ENCODE data around the gene RCAN3. TPM values are rescaled to one million over a fixed set of nuclear protein-coding genes. Genes with fewer than 3 reads are reported as not detected.
"Not testable (repeated sequence)": the region's sequence is repeated elsewhere in the genome, so short reads cannot be mapped to it uniquely, and the experiment has no call there.

RCAN3 gene
- total RNA-seq, 1 donor = 11.7 TPM

DNA sequence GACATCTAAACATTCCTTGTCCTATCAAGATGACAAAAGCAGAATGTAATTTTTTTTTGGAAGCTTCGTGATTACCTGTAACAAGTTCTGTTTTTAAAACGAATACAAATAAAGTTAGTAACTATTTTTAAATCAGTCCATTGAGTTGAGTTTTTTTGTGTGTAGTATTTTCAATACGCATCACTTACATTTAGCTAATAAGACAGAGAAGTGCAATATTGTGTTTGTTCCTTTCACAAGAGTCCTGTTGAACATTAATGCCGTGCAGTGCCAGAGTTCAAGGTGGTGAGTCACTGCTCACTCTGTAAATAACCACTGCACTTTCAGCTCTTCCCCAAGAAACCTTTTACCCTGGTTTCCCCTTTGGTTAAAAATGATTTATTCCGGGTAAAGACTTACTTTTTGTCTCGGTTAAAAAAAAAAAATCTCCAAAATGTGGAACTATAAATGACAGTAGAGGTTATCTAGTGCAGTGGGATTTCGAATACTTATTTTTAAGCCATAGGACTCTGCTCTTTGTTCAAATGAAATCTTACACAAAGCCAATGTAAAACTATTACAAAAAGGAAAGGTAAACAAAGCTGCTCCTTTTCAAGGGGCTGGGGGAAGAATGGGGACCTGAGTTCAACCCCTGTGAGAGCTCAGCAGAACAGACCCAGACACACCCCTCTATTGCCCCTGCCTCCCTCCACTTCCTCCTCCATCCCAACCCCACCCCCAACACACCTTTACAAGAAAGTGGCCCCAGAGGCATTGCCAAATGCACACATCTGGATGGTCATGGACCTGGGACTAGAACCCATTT lies 38.5 kb downstream of the RCAN3 start:
- no peak for TF ChIP-seq CTCF (IDR thresholded peaks at IDR 0.05; ENCODE audit: insufficient read depth, low read depth, low read length)
- peak; percentile 91 for DNase-seq (ENCODE audit: low read depth)
- no peak overlapping the region for H3K4me3 ChIP-seq (ENCODE audit: low read depth, low read length)

- peak; percentile 65 for TF ChIP-seq CTCF (IDR thresholded peaks at IDR 0.05; ENCODE audit: insufficient read depth, low read depth, low read length)
- DNase-seq (ENCODE audit: low read depth) = no peak
- no peak overlapping the region for H3K4me3 ChIP-seq (ENCODE audit: low read depth, low read length)
Measured at GRCh38 chr1:24541711-24542346, 39.2 kb downstream of the RCAN3 start.

DNA sequence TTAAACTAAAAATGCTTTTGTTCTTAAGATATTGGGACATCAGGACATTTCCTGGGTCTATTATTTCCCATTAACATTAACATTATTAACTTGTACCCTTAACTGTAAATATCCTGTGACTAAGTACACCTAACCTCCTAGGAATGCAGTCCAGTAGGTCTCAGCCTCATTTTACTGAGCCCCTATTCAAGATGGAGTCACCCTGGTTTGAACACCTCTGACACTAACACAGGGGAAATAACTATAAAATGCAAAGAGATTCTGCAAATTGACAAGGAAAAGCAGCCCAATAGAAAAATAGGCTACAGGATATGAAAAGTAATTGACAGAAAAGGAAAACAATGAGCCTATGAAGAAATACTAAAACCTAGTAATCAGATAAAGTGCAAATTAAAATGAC lies 41.6 kb downstream of the RCAN3 start:
- no peak overlapping the region for H3K4me3 ChIP-seq (ENCODE audit: low read depth, low read length)
- DNase-seq (ENCODE audit: low read depth) = no peak
- TF ChIP-seq CTCF (IDR thresholded peaks at IDR 0.05; ENCODE audit: insufficient read depth, low read depth, low read length) = no peak

- no peak for DNase-seq (ENCODE audit: low read depth)
- H3K4me3 ChIP-seq (ENCODE audit: low read depth, low read length) = no peak overlapping the region
- no peak for TF ChIP-seq CTCF (IDR thresholded peaks at IDR 0.05; ENCODE audit: insufficient read depth, low read depth, low read length)
Measured at GRCh38 chr1:24545662-24546061, 43.0 kb downstream of the RCAN3 start.

- H3K4me3 ChIP-seq (ENCODE audit: low read depth, low read length) = no peak overlapping the region
- TF ChIP-seq CTCF (IDR thresholded peaks at IDR 0.05; ENCODE audit: insufficient read depth, low read depth, low read length) = no peak
- DNase-seq (ENCODE audit: low read depth) = no peak
Measured at GRCh38 chr1:24547195-24547594, 44.6 kb downstream of the RCAN3 start.

DNA sequence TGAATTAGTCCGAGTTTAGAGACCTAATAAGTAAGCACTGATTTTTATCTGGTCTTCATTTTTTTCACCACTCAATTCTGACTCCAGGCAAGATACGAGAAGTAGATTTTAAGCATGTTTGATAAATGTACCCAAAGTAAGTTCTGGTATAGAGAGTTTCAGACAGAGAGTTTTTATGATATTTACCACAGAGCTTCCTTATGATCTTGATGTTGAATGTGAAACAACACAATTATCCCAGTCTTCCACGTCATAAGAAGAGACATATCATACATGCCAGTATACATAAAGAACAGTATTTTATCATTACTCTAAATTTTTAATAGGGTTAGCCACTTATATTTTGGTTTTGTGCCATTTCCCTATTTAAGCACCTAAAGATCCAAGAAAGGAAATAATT lies 45.4 kb downstream of the RCAN3 start:
- no peak for TF ChIP-seq CTCF (IDR thresholded peaks at IDR 0.05; ENCODE audit: insufficient read depth, low read depth, low read length)
- no peak for DNase-seq (ENCODE audit: low read depth)
- no peak overlapping the region for H3K4me3 ChIP-seq (ENCODE audit: low read depth, low read length)

- not testable (repeated sequence) for DNase-seq (ENCODE audit: low read depth); H3K4me3 ChIP-seq (ENCODE audit: low read depth, low read length)
Measured at GRCh38 chr1:24549210-24549609, 46.6 kb downstream of the RCAN3 start.

Data from fibroblast of villous mesenchyme (primary cell).